ENCODE results near the gene DLL1. TPM values are rescaled to one million over a fixed set of nuclear protein-coding genes. Genes with fewer than 3 reads are reported as not detected.

DLL1 gene
- total RNA-seq, 4 donors from 2014 or later, result 3.3 to 7.9 (median 6.6) TPM

- peaks cover 0 to 26% (median 0%) of the 10 kb centered on the region in 4 donors for H3K4me1 ChIP-seq
- no peak overlapping the region for H3K27ac ChIP-seq
- 93 to 94% methylated on average over 4 of the region's 4 CpGs for WGBS, 2 donors
- H3K36me3 ChIP-seq, result peaks cover 0 to 40% (median 0%) of the 10 kb centered on the region in 3 donors
- no peak for DNase-seq (ENCODE audit: low spot score in 2 of 2)
- TF ChIP-seq POLR2A (IDR thresholded peaks at IDR 0.05) (no peak), EP300 (IDR thresholded peaks at IDR 0.05) (no peak), CTCF (IDR thresholded peaks at IDR 0.05) (no peak)
- no peaks in the 10 kb centered on the region for H3K9me3 ChIP-seq
- no peaks in the 10 kb centered on the region for H3K27me3 ChIP-seq
- H3K4me3 ChIP-seq, result no peak overlapping the region
These were observed 25.2 kb upstream of the DLL1 start for GRCh38 chr6:170316071-170316470.

DNA sequence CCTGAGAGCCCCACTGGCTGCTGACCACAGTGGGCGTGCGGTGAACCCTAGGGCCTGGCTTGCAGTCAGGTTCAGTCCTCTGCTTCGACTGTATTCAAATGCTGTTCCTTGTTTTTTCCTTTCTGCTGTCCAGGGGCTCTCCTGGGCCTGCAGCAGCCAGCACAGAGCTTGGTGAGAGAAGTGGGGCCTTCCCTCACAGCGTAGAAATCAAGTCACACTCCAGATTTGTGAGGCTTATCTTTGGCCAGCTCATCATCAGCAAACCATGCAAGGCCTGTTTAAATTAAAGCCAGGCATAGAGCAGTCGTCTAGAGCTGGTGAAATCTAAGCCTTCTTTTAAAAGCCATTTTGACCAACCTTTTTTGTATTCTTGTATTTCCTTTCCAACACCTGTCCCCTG lies 24.1 kb upstream of the DLL1 start:
- 83% methylated on average over 5 of the region's 5 CpGs for WGBS, 2 donors
- peaks cover 0 to 37% (median 0%) of the 10 kb centered on the region in 3 donors for H3K36me3 ChIP-seq
- no peaks in the 10 kb centered on the region for H3K27me3 ChIP-seq

DNA sequence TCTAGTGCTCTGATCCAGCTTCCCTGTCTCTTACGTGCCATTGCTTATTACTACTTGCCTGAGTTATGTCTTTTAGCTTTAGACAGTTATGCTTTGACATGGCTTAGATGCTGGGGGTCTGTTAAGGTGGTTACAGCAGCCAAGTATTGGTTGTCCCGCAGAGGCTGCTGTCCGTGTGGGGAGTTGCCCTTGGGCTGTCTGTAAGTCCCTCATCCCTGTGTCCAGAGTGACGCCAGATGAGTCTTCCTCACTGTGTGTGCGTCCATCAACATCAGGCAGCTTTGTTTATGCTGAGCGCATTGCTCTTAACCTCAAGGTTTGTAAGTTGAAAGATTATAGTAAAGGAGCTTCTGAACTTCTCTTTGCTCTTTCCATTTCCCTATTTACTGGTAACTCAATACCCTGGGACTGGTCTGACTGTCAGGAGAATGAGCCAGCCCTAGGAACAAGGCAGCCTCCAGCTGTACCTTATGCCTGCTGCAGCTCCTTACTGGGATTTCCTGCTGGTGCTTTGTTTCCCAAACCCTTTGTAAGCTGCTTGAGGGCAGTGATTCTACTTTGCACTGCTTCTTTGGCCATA lies 22.9 kb upstream of the DLL1 start:
- Histone ChIP-seq H3K36me3 (peaks cover 0 to 26% (median 0%) of the 10 kb centered on the region in 3 donors), H3K27me3 (no peaks in the 10 kb centered on the region), H3K4me3 (no peak overlapping the region), H3K9me3 (no peaks in the 10 kb centered on the region), H3K27ac (no peak overlapping the region), H3K4me1 (peaks cover 0 to 48% (median 3%) of the 10 kb centered on the region in 4 donors)
- no peak for DNase-seq (ENCODE audit: low spot score in 2 of 2)
- no peak for TF ChIP-seq POLR2A (IDR thresholded peaks at IDR 0.05)
- 92 to 95% methylated on average over 6 of the region's 6 CpGs for WGBS, 2 donors

More for the DNA sequence above, 24.1 kb upstream of the DLL1 start:
- Histone ChIP-seq H3K4me3 (no peak overlapping the region), H3K9me3 (no peaks in the 10 kb centered on the region), H3K4me1 (peaks cover 0 to 36% (median 0%) of the 10 kb centered on the region in 4 donors), H3K27ac (no peak overlapping the region)
- DNase-seq (ENCODE audit: low spot score in 2 of 2), result no peak
- TF ChIP-seq EP300 (IDR thresholded peaks at IDR 0.05) (no peak), POLR2A (IDR thresholded peaks at IDR 0.05) (no peak), CTCF (IDR thresholded peaks at IDR 0.05) (no peak)

DNA sequence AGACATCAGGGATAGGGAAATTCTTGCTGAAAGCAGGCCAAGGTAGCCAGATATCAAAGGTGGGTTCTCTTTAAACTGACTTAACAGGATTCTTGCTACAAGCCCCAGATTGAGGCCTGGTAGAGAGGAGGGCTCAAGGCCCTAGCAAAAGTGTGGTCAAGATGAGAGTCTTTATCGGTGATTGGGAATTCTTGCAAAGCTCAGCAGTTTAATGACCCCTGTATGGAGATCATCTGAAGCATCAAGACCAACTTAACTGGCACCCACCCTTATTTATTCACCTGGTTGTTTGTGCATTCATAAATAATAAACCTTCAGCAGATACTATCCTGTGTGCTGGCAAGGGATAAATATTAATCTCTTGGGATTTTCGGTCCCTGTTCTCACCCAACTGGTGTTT lies 22.0 kb upstream of the DLL1 start:
- H3K4me1 ChIP-seq, result peaks cover 0 to 57% (median 11%) of the 10 kb centered on the region in 4 donors
- no peak for TF ChIP-seq EP300 (IDR thresholded peaks at IDR 0.05)
- no peak for TF ChIP-seq CTCF (IDR thresholded peaks at IDR 0.05)
- TF ChIP-seq POLR2A (IDR thresholded peaks at IDR 0.05), result no peak
- no peaks in the 10 kb centered on the region for H3K27me3 ChIP-seq
- peaks cover 0 to 16% (median 0%) of the 10 kb centered on the region in 3 donors for H3K36me3 ChIP-seq
- no peak overlapping the region for H3K4me3 ChIP-seq
- H3K9me3 ChIP-seq, result no peaks in the 10 kb centered on the region
- H3K27ac ChIP-seq, result no peak overlapping the region
- DNase-seq (ENCODE audit: low spot score in 2 of 2), result no peak
- 95 to 98% methylated on average over 2 of the region's 2 CpGs for WGBS, 2 donors

GRCh38 chr6:170311696-170312095 lies 20.8 kb upstream of the DLL1 start:
- Histone ChIP-seq H3K27ac (no peak overlapping the region), H3K4me1 (peaks cover 0 to 65% (median 19%) of the 10 kb centered on the region in 4 donors), H3K4me3 (no peak overlapping the region), H3K27me3 (no peaks in the 10 kb centered on the region), H3K9me3 (no peaks in the 10 kb centered on the region), H3K36me3 (peaks cover 0 to 7% (median 0%) of the 10 kb centered on the region in 3 donors)
- WGBS, 2 donors, result 87% methylated on average over 5 of the region's 5 CpGs
- TF ChIP-seq POLR2A (IDR thresholded peaks at IDR 0.05), result no peak
- TF ChIP-seq EP300 (IDR thresholded peaks at IDR 0.05), result no peak
- TF ChIP-seq CTCF (IDR thresholded peaks at IDR 0.05), result no peak
- no peak for DNase-seq (ENCODE audit: low spot score in 2 of 2)
